ENCODE data around the gene CARD19. TPM values are rescaled to one million over a fixed set of nuclear protein-coding genes. Genes with fewer than 3 reads are reported as not detected.
A peak's percentile ranks its signal among the peaks of the same experiment; 100 is the strongest.
"Not testable (repeated sequence)": the region's sequence is repeated elsewhere in the genome, so short reads cannot be mapped to it uniquely, and the experiment has no call there.

The CARD19 gene
- total RNA-seq, 4 donors from 2014 or later = 23.7 to 71.4 (median 40.9) TPM

- no peak for TF ChIP-seq POLR2A (IDR thresholded peaks at IDR 0.05)
- TF ChIP-seq, protein P1, sequence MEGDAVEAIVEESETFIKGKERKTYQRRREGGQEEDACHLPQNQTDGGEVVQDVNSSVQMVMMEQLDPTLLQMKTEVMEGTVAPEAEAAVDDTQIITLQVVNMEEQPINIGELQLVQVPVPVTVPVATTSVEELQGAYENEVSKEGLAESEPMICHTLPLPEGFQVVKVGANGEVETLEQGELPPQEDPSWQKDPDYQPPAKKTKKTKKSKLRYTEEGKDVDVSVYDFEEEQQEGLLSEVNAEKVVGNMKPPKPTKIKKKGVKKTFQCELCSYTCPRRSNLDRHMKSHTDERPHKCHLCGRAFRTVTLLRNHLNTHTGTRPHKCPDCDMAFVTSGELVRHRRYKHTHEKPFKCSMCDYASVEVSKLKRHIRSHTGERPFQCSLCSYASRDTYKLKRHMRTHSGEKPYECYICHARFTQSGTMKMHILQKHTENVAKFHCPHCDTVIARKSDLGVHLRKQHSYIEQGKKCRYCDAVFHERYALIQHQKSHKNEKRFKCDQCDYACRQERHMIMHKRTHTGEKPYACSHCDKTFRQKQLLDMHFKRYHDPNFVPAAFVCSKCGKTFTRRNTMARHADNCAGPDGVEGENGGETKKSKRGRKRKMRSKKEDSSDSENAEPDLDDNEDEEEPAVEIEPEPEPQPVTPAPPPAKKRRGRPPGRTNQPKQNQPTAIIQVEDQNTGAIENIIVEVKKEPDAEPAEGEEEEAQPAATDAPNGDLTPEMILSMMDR (IDR thresholded peaks at IDR 0.05) = no peak
- Histone ChIP-seq H3K4me1 (peaks cover 0 to 9% of the 10 kb centered on the region in 2 donors), H3K27me3 (no peaks in the 10 kb centered on the region), H3K9me3 (no peaks in the 10 kb centered on the region), H3K4me3 (no peak overlapping the region), H3K36me3 (no peaks in the 10 kb centered on the region), H3K27ac (peak overlapping the region in 1 of 2 donors; percentile 53)
- DNase-seq = peak; percentile 4 to 18
- intact Hi-C loops (cut with DNase I; ENCODE audit: low total_unique reads) = no loop called here
These were observed 19.6 kb downstream of the CARD19 start for GRCh38 chr9:93115486-93116071.

GRCh38 chr9:93116072-93116961 lies 20.3 kb downstream of the CARD19 start:
- Histone ChIP-seq H3K36me3 (no peaks in the 10 kb centered on the region), H3K9me3 (no peaks in the 10 kb centered on the region), H3K27me3 (no peaks in the 10 kb centered on the region), H3K27ac (peak overlapping the region in 1 of 2 donors; percentile 53), H3K4me1 (peaks cover 0 to 10% of the 10 kb centered on the region in 2 donors), H3K4me3 (no peak overlapping the region)
- intact Hi-C loops (cut with DNase I; ENCODE audit: low total_unique reads) = no loop called here
- peak; percentile 60 to 81 for DNase-seq
- peak in 1 of 2 donors; percentile 26 for TF ChIP-seq POLR2A (IDR thresholded peaks at IDR 0.05)
- TF ChIP-seq, protein P1 (IDR thresholded peaks at IDR 0.05) = no peak

DNA sequence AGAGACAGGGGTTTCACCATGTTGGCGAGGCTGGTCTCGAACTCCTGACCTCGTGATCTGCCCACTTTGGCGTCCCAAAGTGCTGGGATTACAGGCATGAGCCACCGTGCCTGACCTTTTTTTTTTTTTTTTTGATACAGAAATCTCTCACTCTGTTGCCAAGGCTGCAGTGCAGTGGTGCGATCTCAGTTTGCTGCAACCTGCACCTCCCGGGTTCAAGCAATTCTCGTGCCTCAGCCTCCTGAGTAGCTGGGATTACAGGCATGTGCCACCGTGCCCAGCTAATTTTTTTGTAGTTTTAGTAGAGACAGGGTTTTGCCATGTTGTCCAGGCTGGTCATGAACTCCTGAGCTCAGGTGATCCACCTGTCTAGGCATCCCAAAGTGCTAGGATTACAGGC lies 21.5 kb downstream of the CARD19 start:
- DNase-seq = peak; percentile 8 to 10
- H3K9me3 ChIP-seq = not testable (repeated sequence)

DNA sequence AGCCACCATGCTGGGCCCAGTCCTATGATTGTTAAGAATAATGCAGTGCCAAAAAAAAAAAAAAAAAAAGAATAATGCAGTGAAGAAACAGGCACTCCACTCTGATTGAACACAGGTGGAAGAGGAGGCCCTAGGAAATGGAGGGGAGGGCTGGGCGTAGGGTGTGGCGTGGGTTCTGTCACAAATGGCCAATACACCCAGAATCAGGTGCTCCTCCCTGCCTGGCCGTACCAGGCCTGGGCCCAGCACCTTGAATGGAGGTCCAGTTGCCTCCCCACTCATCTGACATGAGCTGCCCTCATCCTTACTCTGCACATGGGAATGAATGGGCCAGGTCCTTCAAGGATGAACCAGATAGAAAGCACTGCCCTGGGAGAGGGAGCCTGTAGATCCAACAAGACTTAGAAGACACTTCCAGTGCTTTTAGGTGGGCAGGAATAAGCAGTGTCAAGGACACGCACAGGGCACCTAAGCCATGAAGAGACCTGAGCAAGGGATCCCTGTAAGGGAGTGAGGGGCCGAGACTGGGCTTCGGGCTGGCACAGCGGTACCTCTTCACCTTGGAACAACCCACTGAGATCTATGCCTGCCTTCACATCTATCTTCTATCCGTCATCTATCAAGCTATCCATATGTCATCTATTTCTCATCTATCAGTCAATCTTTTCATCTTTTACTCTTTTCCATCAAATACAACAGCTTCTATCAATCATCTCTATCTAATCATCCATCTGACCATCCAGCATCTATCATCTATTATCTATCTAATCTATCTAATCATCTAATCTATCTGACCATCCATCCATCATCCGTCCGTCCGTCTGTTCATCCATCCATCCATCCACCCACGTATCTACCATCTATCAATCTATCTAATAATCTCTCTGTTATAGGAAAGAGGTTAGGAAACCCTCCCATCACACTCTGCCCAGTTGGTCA lies 22.2 kb downstream of the CARD19 start:
- intact Hi-C loops (cut with DNase I; ENCODE audit: low total_unique reads) = no loop called here
- DNase-seq = peak; percentile 10 to 11
- H3K27ac ChIP-seq = no peak overlapping the region

More for the DNA sequence above, 21.5 kb downstream of the CARD19 start:
- H3K4me3 ChIP-seq; intact Hi-C loops (cut with DNase I; ENCODE audit: low total_unique reads); H3K27me3 ChIP-seq; H3K4me1 ChIP-seq; H3K27ac ChIP-seq; H3K36me3 ChIP-seq: not testable (repeated sequence)

More for the DNA sequence above, 22.2 kb downstream of the CARD19 start:
- TF ChIP-seq, protein P1 (IDR thresholded peaks at IDR 0.05) = no peak
- TF ChIP-seq POLR2A (IDR thresholded peaks at IDR 0.05) = no peak
- H3K36me3 ChIP-seq = no peaks in the 10 kb centered on the region
- H3K9me3 ChIP-seq = no peaks in the 10 kb centered on the region
- peaks cover 0 to 10% of the 10 kb centered on the region in 2 donors for H3K4me1 ChIP-seq
- H3K4me3 ChIP-seq = no peak overlapping the region
- no peaks in the 10 kb centered on the region for H3K27me3 ChIP-seq
